Fibroblast of skin of left quadriceps (primary cell): ENCODE data around the gene PRKCE.

Source experiments
- DNase-seq, 2 experiments: peaks; one replicate each; pipeline ENCODE4 v3.0.0-alpha.2; 2013; ENCODE audit warnings: low read depth in 2 of 2

PRKCE gene

DNA sequence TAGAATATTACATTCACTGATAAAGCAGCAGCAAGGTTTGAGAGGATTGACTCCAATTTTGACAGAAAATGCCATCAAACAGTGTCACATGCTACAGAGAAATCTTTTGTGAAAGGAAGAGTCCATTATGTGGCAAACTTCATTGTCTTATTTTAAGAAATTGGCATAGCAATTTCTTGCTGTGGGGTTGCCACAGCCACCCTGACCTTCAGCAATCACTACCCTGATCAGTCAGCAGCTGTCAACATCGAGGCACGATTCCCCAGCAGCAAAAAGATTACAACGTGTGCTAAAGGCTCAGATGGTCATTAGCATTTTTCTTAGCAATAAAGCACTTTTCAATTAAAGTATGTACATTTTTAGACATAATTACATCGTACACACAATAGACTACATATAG is 74.7 kb downstream of the PRKCE start:
- DNase-seq: no peak

DNA sequence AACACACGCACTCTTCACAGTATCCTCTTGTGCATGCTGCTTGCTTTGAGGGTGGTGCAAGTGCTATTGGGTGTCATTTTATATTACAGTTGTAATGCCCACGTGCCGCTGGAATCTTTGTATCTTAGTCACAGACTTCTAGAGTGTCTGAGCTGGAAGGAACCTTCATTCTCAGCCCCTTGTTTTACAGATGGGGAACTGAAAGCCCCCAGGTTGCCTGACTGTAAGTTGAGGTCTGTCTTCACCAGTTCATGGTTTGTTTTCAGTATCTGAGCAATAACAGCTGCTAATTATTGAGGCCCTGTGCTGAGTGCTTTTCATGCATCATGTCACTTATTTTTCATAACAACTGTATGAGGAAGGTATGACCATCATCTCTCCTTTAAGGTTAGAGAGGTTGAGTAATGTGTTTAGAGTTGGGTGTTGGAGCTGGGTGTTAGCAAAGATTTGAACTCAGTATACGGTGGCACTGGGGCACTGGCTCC is 77.0 kb downstream of the PRKCE start:
- no peak for DNase-seq

DNA sequence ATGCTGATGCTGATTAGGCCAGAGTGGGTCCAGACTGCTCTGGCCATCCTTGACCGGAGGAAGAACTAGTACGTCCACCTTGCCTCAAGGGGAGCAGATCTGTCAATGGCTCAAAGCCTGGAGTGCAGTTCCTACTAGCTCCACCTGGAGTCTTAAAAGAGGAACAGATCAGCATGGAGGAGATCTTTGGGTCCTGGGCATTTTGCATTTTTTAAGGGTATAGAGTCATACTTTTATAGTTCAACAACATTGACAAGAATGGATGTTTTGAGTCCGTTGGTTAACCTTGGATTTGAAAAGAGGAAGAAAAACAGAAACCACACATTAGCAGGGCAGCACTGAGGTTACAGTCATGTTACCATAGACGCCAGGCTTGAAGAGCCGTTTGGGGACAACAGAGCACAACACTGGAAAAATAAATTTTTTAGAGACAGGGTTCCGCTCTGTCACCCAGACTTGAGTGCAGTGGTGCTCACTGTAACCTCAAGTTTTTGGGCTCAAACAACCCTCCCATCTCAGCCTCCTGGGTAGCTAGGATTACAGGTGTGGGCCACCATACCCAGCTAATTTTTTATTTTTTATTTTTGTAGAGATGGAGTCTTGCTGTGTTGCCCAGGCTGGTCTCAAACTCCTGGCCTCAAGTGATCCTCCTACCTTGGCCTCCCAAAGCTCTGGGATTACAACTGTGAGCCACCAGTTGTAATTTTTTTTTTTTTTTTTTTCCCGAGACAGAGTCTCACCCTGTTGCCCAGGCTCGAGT is 78.5 kb downstream of the PRKCE start:
- DNase-seq: no peak

- DNase-seq: no peak
Measured at GRCh38 chr2:45731141-45731540, 79.7 kb downstream of the PRKCE start.

GRCh38 chr2:45732436-45732835 is 81.0 kb downstream of the PRKCE start:
- no peak for DNase-seq

- DNase-seq: no peak
Measured at GRCh38 chr2:45732946-45733345, 81.5 kb downstream of the PRKCE start.

- no peak for DNase-seq
Measured at GRCh38 chr2:45734336-45734735, 82.9 kb downstream of the PRKCE start.

GRCh38 chr2:45734952-45735351 is 83.5 kb downstream of the PRKCE start:
- DNase-seq: no peak

GRCh38 chr2:45736757-45737704 is 85.6 kb downstream of the PRKCE start:
- DNase-seq: no peak

GRCh38 chr2:45739796-45740485 is 88.5 kb downstream of the PRKCE start:
- DNase-seq: no peak

DNA sequence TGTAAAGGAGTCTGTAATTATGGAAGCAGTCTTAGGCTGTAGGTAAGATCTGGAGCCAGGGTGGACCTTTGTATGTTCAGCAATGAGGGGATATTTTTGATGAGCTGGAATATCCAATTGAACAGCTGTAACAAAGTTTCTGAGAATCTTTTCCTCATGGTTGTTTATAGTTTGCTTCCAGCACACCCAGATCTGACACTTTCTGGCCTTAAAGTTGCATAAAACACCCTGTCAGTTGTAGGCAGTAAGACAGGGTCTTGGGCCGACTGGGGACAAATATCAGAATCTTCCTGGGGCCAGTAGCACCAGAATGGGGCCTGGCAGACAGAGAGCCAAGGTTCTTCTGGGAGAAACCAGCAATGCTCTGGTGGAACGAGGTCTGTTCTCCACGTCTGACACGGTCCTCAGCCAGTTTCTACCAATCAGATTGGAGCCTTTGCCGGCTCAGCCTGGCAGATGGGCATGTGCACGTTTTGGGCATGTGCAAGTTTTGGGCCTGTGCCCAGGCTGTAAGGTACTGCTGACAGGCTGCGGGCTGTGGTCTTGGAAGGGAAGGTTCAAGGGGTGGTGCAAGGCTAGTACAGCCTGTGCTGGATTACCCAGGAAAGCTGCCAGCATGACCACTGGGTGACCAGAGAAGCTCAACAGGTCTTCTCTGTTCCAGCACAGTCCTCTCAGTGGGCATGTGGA is 89.8 kb downstream of the PRKCE start:
- DNase-seq: no peak

- DNase-seq: peak; percentile 62 to 65
Measured at GRCh38 chr2:45743531-45744396, 92.3 kb downstream of the PRKCE start.

DNA sequence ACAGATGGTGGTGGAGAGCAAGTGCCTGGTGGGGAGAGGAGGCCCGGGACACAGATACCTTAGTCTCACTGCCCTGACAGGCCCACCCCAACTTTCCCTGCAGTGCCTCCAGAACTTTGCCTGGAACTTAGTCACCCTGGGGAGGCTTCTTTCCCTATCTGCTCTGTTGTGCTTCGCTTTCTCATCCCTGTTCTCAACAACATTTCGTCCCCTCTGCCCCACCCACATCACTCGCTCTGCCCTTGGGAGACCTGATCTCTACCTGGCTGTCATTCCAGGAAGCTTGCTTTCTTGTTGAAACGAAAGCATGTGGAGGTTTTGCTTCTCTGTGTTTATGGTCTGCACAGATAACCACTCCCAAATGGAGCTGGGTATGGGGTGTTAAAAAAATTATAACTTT is 93.8 kb downstream of the PRKCE start:
- no peak for DNase-seq

DNA sequence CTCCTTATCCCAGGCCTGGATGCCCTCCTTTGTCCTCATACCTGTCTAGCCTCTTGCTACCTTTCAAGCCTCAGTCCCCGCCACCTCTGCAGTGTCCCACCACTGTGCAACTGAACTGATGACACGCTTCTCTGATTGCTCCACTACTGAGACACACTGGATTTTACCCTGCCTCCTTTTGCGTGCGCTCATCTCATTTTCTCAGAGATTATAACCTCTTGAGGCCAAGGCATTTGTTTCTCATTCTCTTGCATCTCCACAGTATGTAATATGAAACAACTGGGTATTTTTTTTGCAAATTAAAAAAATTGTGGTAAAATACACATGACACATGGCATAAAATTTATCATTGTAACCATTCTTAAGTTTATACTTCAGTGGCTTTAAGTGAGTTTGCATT is 95.4 kb downstream of the PRKCE start:
- no peak for DNase-seq

DNA sequence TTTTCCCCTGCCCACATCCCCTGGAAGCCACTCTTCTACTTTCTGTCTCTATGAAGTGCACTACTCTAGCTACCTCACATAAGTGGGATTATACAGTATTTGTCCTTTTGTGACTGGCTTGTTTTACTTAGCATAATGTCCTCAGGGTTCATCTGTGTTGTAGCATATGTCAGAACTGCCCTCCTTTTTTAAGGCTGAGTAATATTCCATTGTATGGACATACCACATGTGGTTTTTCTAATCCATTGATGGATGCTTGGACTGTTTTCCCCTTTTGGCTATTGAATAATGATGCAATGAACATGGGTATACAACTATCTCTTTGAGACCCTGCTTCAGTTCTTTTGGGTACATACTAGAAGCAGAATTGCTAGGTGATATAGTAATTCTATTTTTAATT is 95.9 kb downstream of the PRKCE start:
- no peak for DNase-seq

DNA sequence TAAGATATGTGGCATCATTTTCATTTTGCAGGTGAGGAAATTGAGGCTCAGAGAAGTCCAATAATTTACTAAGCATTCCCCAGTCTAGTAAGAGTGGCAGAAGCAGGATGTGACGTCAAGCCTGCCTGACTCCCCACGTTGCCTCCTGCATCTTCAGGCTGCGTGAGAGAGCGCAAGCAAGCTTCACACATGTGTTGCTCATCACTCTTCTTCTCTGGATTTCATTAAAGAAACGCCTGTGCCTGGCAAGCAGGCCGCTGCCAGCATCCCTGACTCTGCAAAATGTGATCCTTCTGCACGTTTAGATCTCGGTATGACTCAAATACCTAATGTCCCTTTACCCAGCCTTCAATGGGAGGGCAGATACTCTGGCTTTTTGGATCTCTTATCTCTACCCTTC is 96.8 kb downstream of the PRKCE start:
- peak; percentile 96 to 97 for DNase-seq

DNA sequence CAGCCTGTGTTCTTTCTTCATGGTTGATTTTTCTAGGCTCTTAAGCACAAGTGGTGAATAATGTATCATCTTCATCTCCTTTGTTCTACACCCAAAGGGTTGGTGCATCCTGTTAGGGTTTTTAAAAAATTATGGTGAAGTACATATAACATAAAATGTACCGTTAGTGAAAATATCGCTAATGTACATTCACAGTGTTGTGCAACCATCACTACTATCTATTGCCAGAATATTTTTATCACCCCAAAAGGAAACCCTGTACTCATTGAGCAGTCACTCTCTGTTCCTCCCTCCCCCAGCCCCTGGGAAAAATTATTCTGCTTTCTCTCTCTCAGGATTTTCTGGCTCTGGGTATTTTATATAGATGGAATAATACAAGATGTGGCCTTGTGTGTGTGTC is 98.5 kb downstream of the PRKCE start:
- no peak for DNase-seq

GRCh38 chr2:45750484-45750883 is 99.0 kb downstream of the PRKCE start:
- no peak for DNase-seq

DNA sequence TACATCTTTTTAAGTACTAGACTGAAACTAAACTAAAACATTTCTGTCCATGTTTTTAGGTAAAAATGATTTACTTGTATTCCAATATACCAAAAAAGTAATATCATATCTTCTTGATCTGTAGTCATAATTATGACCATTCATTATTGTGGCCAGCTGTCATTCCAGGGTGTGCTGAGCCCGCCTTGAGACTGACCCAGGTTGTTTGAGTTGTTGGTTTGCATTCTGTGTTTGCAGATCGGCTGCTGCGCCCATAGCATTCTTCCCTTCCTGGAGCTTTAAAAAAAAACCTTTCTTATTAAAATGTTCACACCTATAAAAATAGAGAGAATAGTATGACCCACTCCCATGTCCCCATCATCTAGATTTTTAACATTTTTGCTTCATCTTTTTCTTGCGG is 101.9 kb downstream of the PRKCE start:
- DNase-seq: no peak

GRCh38 chr2:45754131-45755010 is 102.9 kb downstream of the PRKCE start:
- no peak for DNase-seq
